ENCODE results near the gene FHIT.

DNA sequence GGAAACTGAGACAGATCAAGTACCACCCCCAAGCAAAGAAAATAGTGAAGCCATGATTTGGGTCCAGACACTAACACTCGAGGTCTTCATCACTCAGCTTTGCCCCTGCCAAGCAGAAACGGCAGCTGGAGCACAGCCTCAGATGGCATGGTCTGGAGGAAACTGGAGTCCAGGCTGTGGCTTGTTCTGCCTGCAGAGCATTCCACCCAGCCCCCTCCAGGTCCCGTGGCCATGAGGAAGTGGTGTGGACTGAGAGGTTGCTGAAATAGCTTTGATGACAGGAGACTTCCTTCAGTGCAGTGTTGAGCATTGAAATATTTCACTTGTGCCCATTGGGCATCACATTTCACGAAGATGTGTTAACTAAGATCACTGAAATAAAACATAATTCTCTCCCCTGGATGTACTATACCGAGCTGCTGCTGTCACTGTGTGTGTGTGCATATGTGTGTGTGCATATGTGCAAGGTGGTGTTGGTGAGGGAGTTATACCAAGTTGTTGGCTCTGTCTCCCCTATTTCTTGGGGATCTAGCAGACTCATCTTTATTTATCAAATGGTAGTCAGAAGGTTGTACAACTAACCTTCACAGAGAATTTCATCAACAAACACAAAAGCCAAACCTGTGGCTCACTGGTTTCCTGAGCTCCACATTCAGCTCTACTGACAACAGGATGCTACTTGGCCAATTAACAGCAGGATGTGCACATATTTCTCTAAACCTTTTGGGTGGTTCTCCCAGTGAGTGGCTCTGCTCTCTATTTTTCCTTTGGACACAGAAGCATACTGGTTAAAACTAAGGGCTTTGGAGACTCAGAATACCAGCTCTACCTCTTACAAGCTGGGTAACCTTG lies 1541.3 kb downstream of the FHIT start:
- TF ChIP-seq, protein P1, sequence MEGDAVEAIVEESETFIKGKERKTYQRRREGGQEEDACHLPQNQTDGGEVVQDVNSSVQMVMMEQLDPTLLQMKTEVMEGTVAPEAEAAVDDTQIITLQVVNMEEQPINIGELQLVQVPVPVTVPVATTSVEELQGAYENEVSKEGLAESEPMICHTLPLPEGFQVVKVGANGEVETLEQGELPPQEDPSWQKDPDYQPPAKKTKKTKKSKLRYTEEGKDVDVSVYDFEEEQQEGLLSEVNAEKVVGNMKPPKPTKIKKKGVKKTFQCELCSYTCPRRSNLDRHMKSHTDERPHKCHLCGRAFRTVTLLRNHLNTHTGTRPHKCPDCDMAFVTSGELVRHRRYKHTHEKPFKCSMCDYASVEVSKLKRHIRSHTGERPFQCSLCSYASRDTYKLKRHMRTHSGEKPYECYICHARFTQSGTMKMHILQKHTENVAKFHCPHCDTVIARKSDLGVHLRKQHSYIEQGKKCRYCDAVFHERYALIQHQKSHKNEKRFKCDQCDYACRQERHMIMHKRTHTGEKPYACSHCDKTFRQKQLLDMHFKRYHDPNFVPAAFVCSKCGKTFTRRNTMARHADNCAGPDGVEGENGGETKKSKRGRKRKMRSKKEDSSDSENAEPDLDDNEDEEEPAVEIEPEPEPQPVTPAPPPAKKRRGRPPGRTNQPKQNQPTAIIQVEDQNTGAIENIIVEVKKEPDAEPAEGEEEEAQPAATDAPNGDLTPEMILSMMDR (IDR thresholded peaks at IDR 0.05), result no peak
- no peak for TF ChIP-seq POLR2A (IDR thresholded peaks at IDR 0.05)
- TF ChIP-seq POLR2AphosphoS5 (IDR thresholded peaks at IDR 0.05), result no peak
- TF ChIP-seq EP300 (IDR thresholded peaks at IDR 0.05), result no peak
